Peyer's patch (tissue), 4 donors: ENCODE data around the gene FBXO41. TPM values are rescaled to one million over a fixed set of nuclear protein-coding genes. Genes with fewer than 3 reads are reported as not detected.
A peak's percentile ranks its signal among the peaks of the same experiment; 100 is the strongest.

Experiments used
- DNase-seq, 3 donors: peaks; one replicate each; pipeline ENCODE4 v3.0.0-alpha.2; 2017 to 2019
- H3K27ac ChIP-seq, 4 donors: fragments of 200-600 bp; sonication (generic); one replicate each; pipeline ENCODE4 v1.5.1; 2016 to 2019
- H3K27me3 ChIP-seq, 2 donors: fragments of 200-600 bp; sonication (generic); one replicate each; pipeline ENCODE4 v1.5.1; 2019
- H3K36me3 ChIP-seq, 3 donors: fragments of 200-600 bp; sonication (generic); one replicate each; pipeline ENCODE4 v1.5.1; 2016 to 2019
- H3K4me1 ChIP-seq, 4 donors: fragments of 200-600 bp; sonication (generic); one replicate each; pipeline ENCODE4 v1.5.1; 2016 to 2019
- H3K4me3 ChIP-seq, 4 donors: fragments of 200-600 bp; sonication (generic); 1 replicate in 3 of 4; 2 replicates in 1 of 4; pipeline ENCODE4 v1.5.1; 2016 to 2019; ENCODE audit warnings: mild to moderate bottlenecking in 1 of 4
- H3K9me3 ChIP-seq, 4 donors: fragments of 200-600 bp; sonication (generic); one replicate each; pipeline ENCODE4 v1.5.1; 2016 to 2019; ENCODE audit warnings: mild to moderate bottlenecking in 1 of 4
- CTCF ChIP-seq, 6 experiments: fragments of 450-650 bp in 4 of 6; fragments of 200-600 bp in 2 of 6; sonication (generic) in 1 of 6; IDR thresholded peaks; one replicate each; pipeline ENCODE4 v1.5.1; 2017 to 2019; ENCODE audit warnings: antibody characterized with exemption in 6 of 6, mild to moderate bottlenecking in 3 of 6, moderate library complexity in 1 of 6
- POLR2A ChIP-seq, 2 donors: fragments of 450-650 bp; IDR thresholded peaks; one replicate each; pipeline ENCODE4 v1.5.1; 2017; ENCODE audit warnings: antibody characterized with exemption in 2 of 2, mild to moderate bottlenecking in 2 of 2, moderate library complexity in 2 of 2
- total RNA-seq, 4 donors: library from RNA; depleted of rRNA; stranded (reverse); fragments of >200 nt; gene quantifications; one replicate each; pipeline ENCODE4 v1.1.0, GENCODE V29; 2016

The FBXO41 gene
- total RNA-seq, 4 donors from 2014 or later = 1.8 to 12.4 (median 5.7) TPM

- H3K27me3 ChIP-seq = no peaks in the 10 kb centered on the region
- peaks cover 0 to 5% (median 0%) of the 10 kb centered on the region in 3 donors for H3K36me3 ChIP-seq
- no peaks in the 10 kb centered on the region for H3K9me3 ChIP-seq
- DNase-seq = no peak
- no peaks in the 10 kb centered on the region for H3K4me1 ChIP-seq
- no peak overlapping the region for H3K4me3 ChIP-seq
- H3K27ac ChIP-seq = no peak overlapping the region
- TF ChIP-seq CTCF (IDR thresholded peaks at IDR 0.05) = no peak
- no peak for TF ChIP-seq POLR2A (IDR thresholded peaks at IDR 0.05)
Measured at GRCh38 chr2:73259276-73259675, 25.0 kb downstream of the FBXO41 start.

- TF ChIP-seq POLR2A (IDR thresholded peaks at IDR 0.05) (no peak), CTCF (IDR thresholded peaks at IDR 0.05) (no peak)
- no peaks in the 10 kb centered on the region for H3K9me3 ChIP-seq
- peaks cover 0 to 10% (median 0%) of the 10 kb centered on the region in 3 donors for H3K36me3 ChIP-seq
- no peak overlapping the region for H3K27ac ChIP-seq
- no peak for DNase-seq
- H3K4me1 ChIP-seq = no peaks in the 10 kb centered on the region
- H3K27me3 ChIP-seq = no peaks in the 10 kb centered on the region
- no peak overlapping the region for H3K4me3 ChIP-seq
Measured at GRCh38 chr2:73258913-73259215, 25.4 kb downstream of the FBXO41 start.

GRCh38 chr2:73258186-73258912, 25.9 kb downstream of the FBXO41 start:
- TF ChIP-seq POLR2A (IDR thresholded peaks at IDR 0.05) = no peak
- Histone ChIP-seq H3K4me1 (no peaks in the 10 kb centered on the region), H3K36me3 (peaks cover 0 to 15% (median 0%) of the 10 kb centered on the region in 3 donors), H3K4me3 (no peak overlapping the region), H3K9me3 (no peaks in the 10 kb centered on the region), H3K27ac (no peak overlapping the region), H3K27me3 (no peaks in the 10 kb centered on the region)
- no peak for DNase-seq

GRCh38 chr2:73257425-73258125, 26.7 kb downstream of the FBXO41 start:
- DNase-seq = peak in 2 of 3 donors; percentile 45 to 73
- Histone ChIP-seq H3K27ac (no peak overlapping the region), H3K36me3 (peaks cover 0 to 22% (median 0%) of the 10 kb centered on the region in 3 donors), H3K4me3 (no peak overlapping the region), H3K9me3 (no peaks in the 10 kb centered on the region), H3K4me1 (no peaks in the 10 kb centered on the region), H3K27me3 (no peaks in the 10 kb centered on the region)
- TF ChIP-seq POLR2A (IDR thresholded peaks at IDR 0.05) (no peak), CTCF (IDR thresholded peaks at IDR 0.05) (no peak)

- H3K36me3 ChIP-seq = peaks cover 0 to 28% (median 0%) of the 10 kb centered on the region in 3 donors
- DNase-seq = no peak
- no peak overlapping the region for H3K4me3 ChIP-seq
- no peaks in the 10 kb centered on the region for H3K4me1 ChIP-seq
- H3K27ac ChIP-seq = no peak overlapping the region
- TF ChIP-seq CTCF (IDR thresholded peaks at IDR 0.05) = no peak
- H3K27me3 ChIP-seq = no peaks in the 10 kb centered on the region
- H3K9me3 ChIP-seq = no peaks in the 10 kb centered on the region
Measured at GRCh38 chr2:73257021-73257420, 27.3 kb downstream of the FBXO41 start.

- H3K27ac ChIP-seq = no peak overlapping the region
- TF ChIP-seq POLR2A (IDR thresholded peaks at IDR 0.05) (no peak), CTCF (IDR thresholded peaks at IDR 0.05) (no peak)
- no peaks in the 10 kb centered on the region for H3K27me3 ChIP-seq
- peaks cover 0 to 33% (median 0%) of the 10 kb centered on the region in 3 donors for H3K36me3 ChIP-seq
- H3K4me1 ChIP-seq = no peaks in the 10 kb centered on the region
- H3K9me3 ChIP-seq = no peaks in the 10 kb centered on the region
- no peak for DNase-seq
- no peak overlapping the region for H3K4me3 ChIP-seq
Measured at GRCh38 chr2:73256618-73256922, 27.7 kb downstream of the FBXO41 start.
